K562 (cell line): ENCODE measurements around the gene CRABP2. TPM values are rescaled to one million over a fixed set of nuclear protein-coding genes. Genes with fewer than 3 reads are reported as not detected.

Experiments used
- CBFA2T3 ChIP-seq: fragments of 450-650 bp; IDR thresholded peaks from 2 replicates; pipeline ENCODE4 v1.6.1; 2017
- CHCHD3 ChIP-seq: fragments of 250-450 bp; sonication (Bioruptor Pico); IDR thresholded peaks from 2 replicates; pipeline ENCODE4 v2.1.2; 2022; ENCODE audit warnings: mild to moderate bottlenecking
- CHD2 ChIP-seq: IDR thresholded peaks from 2 replicates; pipeline ENCODE4 v1.6.1; 2011; ENCODE audit warnings: low read depth, low read length
- EGR1 ChIP-seq: fragments of 450-650 bp; conservative IDR thresholded peaks from 2 replicates; pipeline ENCODE4 v1.6.1; 2017; ENCODE audit warnings: mild to moderate bottlenecking
- FOSL1 ChIP-seq: fragments of 200-800 bp; sonication (Bioruptor generic); conservative IDR thresholded peaks from 2 replicates; pipeline ENCODE4 v1.6.1; 2016; ENCODE audit warnings: missing genetic modification characterization, missing compliant biosample characterization
- HDAC1 ChIP-seq, 2 experiments: fragments of 450-650 bp; IDR thresholded peaks; 2 replicates each; pipeline ENCODE4 v1.6.1; 2016 to 2017; ENCODE audit warnings: inconsistent platforms in 1 of 2, mild to moderate bottlenecking in 1 of 2, moderate library complexity in 1 of 2
- KLF1 ChIP-seq: fragments of 450-650 bp; IDR thresholded peaks from 2 replicates; pipeline ENCODE4 v1.6.1; 2016; ENCODE audit warnings: missing genetic modification characterization, missing compliant biosample characterization
- POLR2H ChIP-seq: IDR thresholded peaks from 2 replicates; pipeline ENCODE4 v1.6.1; 2016; ENCODE audit warnings: missing genetic modification characterization, low read depth, mild to moderate bottlenecking, control low read depth, missing compliant biosample characterization, moderate library complexity
- PURB ChIP-seq: sonication (generic); formaldehyde crosslinking; IDR thresholded peaks from 2 replicates; pipeline ENCODE4 v1.9.0; 2021; ENCODE audit warnings: low read depth, mild to moderate bottlenecking, missing genetic modification reagents
- SMAD4 ChIP-seq: fragments of 250-450 bp; sonication (Bioruptor Pico); conservative IDR thresholded peaks from 2 replicates; pipeline ENCODE4 v1.8.0; 2021; ENCODE audit warnings: inconsistent platforms, mild to moderate bottlenecking, moderate library complexity
- ZC3H4 ChIP-seq: sonication (generic); formaldehyde crosslinking; IDR thresholded peaks from 2 replicates; pipeline ENCODE4 v1.9.0; 2021; ENCODE audit warnings: missing genetic modification reagents, borderline replicate concordance
- ZNF324 ChIP-seq: fragments of 250-450 bp; sonication (Bioruptor Pico); IDR thresholded peaks from 2 replicates; pipeline ENCODE4 v1.4.0; 2020; ENCODE audit warnings: mild to moderate bottlenecking
- ZNF551 ChIP-seq: fragments of 250-450 bp; sonication (Bioruptor Pico); IDR thresholded peaks from 2 replicates; pipeline ENCODE4 v1.5.0; 2021; ENCODE audit warnings: mild to moderate bottlenecking, moderate library complexity
- ZNF77 ChIP-seq: fragments of 250-450 bp; sonication (Bioruptor Pico); IDR thresholded peaks from 2 replicates; pipeline ENCODE4 v1.5.0; 2020
- polyA plus RNA-seq, 8 experiments: library from polyadenylated mRNA; depleted of rRNA in 4 of 8; stranded (reverse) in 5 of 8; unstranded in 3 of 8; fragments of >200 nt; fragmentation: Nextera tagmentation in 2 of 8; fragmentation: Illumina TruSeq in 1 of 8; extraction: Ambion mirVana in 2 of 8; extraction: Trizol in 1 of 8; gene quantifications; 2 replicates each; pipeline versions ENCODE4 v1.2.1 to v1.2.3, GENCODE V29; 2011 to 2014; ENCODE audit warnings: inconsistent platforms in 1 of 8, missing spikeins in 1 of 8
- total RNA-seq, 7 experiments: library from RNA; depleted of rRNA in 6 of 7; stranded (reverse); fragments of >200 nt in 6 of 7; fragmentation: Illumina TruSeq in 2 of 7; extraction: Trizol in 2 of 7; gene quantifications; 2 replicates each; pipeline versions ENCODE4 v1.2.1 to v1.2.3, GENCODE V29; 2011 to 2021; ENCODE audit warnings: low replicate concordance in 1 of 7
- TF ChIP-seq, protein P1 (sequence below): fragments of 200-800 bp; sonication (Bioruptor generic); IDR thresholded peaks from 2 replicates; pipeline ENCODE4 v1.6.1; 2016; ENCODE audit warnings: missing genetic modification characterization, missing compliant biosample characterization
- TF ChIP-seq, protein P2 (sequence below), 2 experiments: fragments of 450-650 bp in 1 of 2; sonication (generic) in 1 of 2; formaldehyde crosslinking in 1 of 2; IDR thresholded peaks in 1 of 2; conservative IDR thresholded peaks in 1 of 2; 2 replicates each; pipeline versions ENCODE4 v1.6.1 to v1.8.1; 2016 to 2023; ENCODE audit warnings: mild to moderate bottlenecking in 2 of 2, moderate library complexity in 2 of 2, inconsistent platforms in 1 of 2, missing genetic modification reagents in 1 of 2
- TF ChIP-seq, protein P3 (sequence below), 2 experiments: fragments of 200-800 bp in 1 of 2; sonication (Bioruptor generic) in 1 of 2; sonication (generic) in 1 of 2; formaldehyde crosslinking in 1 of 2; IDR thresholded peaks in 1 of 2; conservative IDR thresholded peaks in 1 of 2; 2 replicates each; pipeline versions ENCODE4 v1.5.0 to v1.6.1; 2016 to 2020; ENCODE audit warnings: missing compliant biosample characterization in 1 of 2, missing genetic modification characterization in 1 of 2, missing genetic modification reagents in 1 of 2
- TF ChIP-seq, protein P4 (sequence below): fragments of 200-800 bp; sonication (Bioruptor generic); IDR thresholded peaks from 2 replicates; pipeline ENCODE4 v1.6.1; 2017; ENCODE audit warnings: missing genetic modification characterization, missing compliant biosample characterization
- TF ChIP-seq, protein P5 (sequence below): fragments of 450-650 bp; formaldehyde crosslinking; IDR thresholded peaks from 2 replicates; pipeline ENCODE4 v1.4.0; 2022; ENCODE audit warnings: mild to moderate bottlenecking, moderate library complexity

CRABP2 gene
- total and polyA plus RNA-seq, 9 of the 15 experiments (the other 6 are each of a cell fraction or from before 2014, with no cell fraction given): 0.30 to 2.5 (median 0.82) TPM

DNA sequence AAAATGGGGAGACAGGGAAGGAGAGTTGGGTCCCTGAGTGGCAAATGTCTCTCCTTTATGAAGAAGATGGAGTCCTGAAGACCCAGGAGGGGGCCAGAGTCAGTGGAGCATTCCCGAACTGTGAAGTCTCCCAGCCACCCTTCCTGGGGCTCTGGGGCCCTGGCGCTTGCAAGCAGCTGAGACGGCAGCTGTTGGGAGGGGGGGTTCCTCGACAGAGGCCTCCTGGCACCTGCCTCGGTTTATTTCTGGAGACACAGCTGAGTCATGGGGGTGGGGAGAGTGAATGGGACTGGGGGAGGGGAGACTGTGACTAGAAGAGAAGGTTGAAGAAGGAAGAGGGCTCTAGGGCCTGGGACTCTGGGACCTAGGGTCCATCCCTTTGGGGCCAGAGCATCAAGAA, 42.2 kb downstream of the CRABP2 start (continued):
- TF ChIP-seq, protein P1, sequence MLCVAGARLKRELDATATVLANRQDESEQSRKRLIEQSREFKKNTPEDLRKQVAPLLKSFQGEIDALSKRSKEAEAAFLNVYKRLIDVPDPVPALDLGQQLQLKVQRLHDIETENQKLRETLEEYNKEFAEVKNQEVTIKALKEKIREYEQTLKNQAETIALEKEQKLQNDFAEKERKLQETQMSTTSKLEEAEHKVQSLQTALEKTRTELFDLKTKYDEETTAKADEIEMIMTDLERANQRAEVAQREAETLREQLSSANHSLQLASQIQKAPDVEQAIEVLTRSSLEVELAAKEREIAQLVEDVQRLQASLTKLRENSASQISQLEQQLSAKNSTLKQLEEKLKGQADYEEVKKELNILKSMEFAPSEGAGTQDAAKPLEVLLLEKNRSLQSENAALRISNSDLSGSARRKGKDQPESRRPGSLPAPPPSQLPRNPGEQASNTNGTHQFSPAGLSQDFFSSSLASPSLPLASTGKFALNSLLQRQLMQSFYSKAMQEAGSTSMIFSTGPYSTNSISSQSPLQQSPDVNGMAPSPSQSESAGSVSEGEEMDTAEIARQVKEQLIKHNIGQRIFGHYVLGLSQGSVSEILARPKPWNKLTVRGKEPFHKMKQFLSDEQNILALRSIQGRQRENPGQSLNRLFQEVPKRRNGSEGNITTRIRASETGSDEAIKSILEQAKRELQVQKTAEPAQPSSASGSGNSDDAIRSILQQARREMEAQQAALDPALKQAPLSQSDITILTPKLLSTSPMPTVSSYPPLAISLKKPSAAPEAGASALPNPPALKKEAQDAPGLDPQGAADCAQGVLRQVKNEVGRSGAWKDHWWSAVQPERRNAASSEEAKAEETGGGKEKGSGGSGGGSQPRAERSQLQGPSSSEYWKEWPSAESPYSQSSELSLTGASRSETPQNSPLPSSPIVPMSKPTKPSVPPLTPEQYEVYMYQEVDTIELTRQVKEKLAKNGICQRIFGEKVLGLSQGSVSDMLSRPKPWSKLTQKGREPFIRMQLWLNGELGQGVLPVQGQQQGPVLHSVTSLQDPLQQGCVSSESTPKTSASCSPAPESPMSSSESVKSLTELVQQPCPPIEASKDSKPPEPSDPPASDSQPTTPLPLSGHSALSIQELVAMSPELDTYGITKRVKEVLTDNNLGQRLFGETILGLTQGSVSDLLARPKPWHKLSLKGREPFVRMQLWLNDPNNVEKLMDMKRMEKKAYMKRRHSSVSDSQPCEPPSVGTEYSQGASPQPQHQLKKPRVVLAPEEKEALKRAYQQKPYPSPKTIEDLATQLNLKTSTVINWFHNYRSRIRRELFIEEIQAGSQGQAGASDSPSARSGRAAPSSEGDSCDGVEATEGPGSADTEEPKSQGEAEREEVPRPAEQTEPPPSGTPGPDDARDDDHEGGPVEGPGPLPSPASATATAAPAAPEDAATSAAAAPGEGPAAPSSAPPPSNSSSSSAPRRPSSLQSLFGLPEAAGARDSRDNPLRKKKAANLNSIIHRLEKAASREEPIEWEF (CRISPR knock-in tag): no peak
- TF ChIP-seq CHCHD3 (CRISPR knock-in tag) (no peak), SMAD4 (CRISPR knock-in tag) (0 out of 2 replicates have a peak, but pooled peaks have one; percentile 23), ZNF551 (no peak), CHD2 (no peak), HDAC1 (IDR thresholded peaks at IDR 0.05) (0 out of 4 replicates have a peak, but pooled peaks of 1 of the 2 experiments have one; percentile 19), KLF1 (tag) (no peak), ZC3H4 (CRISPR knock-in tag) (no peak), ZNF324 (CRISPR knock-in tag) (no peak), EGR1 (no peak), CBFA2T3 (peak; percentile 53), POLR2H (tag) (no peak), ZNF77 (CRISPR knock-in tag) (no peak), PURB (no peak), FOSL1 (0 out of 2 replicates have a peak, but pooled peaks have one; percentile 8)
- TF ChIP-seq, protein P2, sequence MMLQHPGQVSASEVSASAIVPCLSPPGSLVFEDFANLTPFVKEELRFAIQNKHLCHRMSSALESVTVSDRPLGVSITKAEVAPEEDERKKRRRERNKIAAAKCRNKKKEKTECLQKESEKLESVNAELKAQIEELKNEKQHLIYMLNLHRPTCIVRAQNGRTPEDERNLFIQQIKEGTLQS (IDR thresholded peaks at IDR 0.05): peak; percentile 56; the same call in 1 of the 2 replicates
- TF ChIP-seq, protein P2 (CRISPR knock-in tag; conservative IDR thresholded peaks at IDR 0.05): no peak
- TF ChIP-seq, protein P3, sequence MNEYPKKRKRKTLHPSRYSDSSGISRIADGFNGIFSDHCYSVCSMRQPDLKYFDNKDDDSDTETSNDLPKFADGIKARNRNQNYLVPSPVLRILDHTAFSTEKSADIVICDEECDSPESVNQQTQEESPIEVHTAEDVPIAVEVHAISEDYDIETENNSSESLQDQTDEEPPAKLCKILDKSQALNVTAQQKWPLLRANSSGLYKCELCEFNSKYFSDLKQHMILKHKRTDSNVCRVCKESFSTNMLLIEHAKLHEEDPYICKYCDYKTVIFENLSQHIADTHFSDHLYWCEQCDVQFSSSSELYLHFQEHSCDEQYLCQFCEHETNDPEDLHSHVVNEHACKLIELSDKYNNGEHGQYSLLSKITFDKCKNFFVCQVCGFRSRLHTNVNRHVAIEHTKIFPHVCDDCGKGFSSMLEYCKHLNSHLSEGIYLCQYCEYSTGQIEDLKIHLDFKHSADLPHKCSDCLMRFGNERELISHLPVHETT (CRISPR knock-in tag; conservative IDR thresholded peaks at IDR 0.05 in 1 of 2, IDR thresholded peaks at IDR 0.05 in 1 of 2): 0 out of 4 replicates have a peak, but pooled peaks of 1 of the 2 experiments have one; percentile 17
- TF ChIP-seq, protein P4, sequence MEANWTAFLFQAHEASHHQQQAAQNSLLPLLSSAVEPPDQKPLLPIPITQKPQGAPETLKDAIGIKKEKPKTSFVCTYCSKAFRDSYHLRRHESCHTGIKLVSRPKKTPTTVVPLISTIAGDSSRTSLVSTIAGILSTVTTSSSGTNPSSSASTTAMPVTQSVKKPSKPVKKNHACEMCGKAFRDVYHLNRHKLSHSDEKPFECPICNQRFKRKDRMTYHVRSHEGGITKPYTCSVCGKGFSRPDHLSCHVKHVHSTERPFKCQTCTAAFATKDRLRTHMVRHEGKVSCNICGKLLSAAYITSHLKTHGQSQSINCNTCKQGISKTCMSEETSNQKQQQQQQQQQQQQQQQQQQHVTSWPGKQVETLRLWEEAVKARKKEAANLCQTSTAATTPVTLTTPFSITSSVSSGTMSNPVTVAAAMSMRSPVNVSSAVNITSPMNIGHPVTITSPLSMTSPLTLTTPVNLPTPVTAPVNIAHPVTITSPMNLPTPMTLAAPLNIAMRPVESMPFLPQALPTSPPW (CRISPR knock-in tag): peak; percentile 61
- TF ChIP-seq, protein P5, sequence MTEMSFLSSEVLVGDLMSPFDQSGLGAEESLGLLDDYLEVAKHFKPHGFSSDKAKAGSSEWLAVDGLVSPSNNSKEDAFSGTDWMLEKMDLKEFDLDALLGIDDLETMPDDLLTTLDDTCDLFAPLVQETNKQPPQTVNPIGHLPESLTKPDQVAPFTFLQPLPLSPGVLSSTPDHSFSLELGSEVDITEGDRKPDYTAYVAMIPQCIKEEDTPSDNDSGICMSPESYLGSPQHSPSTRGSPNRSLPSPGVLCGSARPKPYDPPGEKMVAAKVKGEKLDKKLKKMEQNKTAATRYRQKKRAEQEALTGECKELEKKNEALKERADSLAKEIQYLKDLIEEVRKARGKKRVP (CRISPR knock-in tag): no peak
